GM12865 (cell line): ENCODE data around the gene RPL39L.

Source experiments
- DNase-seq: peaks from one replicate; pipeline ENCODE4 v3.0.0; 2010; ENCODE audit warnings: low read depth
- H3K4me3 ChIP-seq: 2 replicates; pipeline ENCODE4 v1.5.1; 2011; ENCODE audit warnings: mild to moderate bottlenecking, low read depth, low read length, control low read depth
- CTCF ChIP-seq: IDR thresholded peaks from 2 replicates; pipeline ENCODE4 v1.5.1; 2011; ENCODE audit warnings: low read length, control low read depth, low read depth, inconsistent platforms; ENCODE audit not compliant: insufficient read depth; ENCODE audit errors: missing control alignments

Gene RPL39L

DNA sequence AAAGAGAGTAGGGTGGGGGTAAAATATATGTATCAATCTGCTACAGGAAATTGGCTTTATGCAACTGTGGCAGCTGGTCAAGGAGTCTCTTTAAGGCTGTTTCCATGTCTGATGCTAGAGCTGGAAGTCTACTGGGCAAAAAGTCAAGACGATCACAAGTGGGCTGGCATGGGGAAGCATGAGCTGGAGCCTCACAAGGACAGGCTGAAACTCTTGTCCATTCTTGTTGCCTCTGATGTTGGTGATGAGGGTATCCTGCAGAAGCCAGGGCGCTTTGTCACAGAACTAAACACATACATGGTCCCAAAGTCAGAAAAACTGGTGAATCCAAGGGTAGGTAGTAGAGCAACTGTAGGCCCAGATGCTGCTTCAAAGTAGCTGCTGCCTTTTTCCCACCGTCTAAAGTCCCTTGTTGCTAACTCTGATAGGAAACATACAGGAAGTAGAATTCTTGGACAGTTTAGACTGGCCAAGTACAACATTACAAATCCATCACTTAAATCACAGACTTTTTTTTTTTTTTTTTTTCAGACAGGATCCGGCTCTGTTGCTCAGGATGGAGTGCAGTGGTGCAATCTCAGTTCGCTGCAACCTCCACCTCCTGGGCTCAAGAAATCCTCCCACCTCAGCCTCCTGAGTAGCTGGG lies 54.2 kb downstream of the RPL39L start:
- DNase-seq: no peak
- no peak for TF ChIP-seq CTCF
- H3K4me3 ChIP-seq: no peak overlapping the region

GRCh38 chr3:187084580-187084979 lies 54.7 kb downstream of the RPL39L start:
- no peak for DNase-seq
- no peak overlapping the region for H3K4me3 ChIP-seq
- TF ChIP-seq CTCF: no peak

GRCh38 chr3:187084126-187084525 lies 55.2 kb downstream of the RPL39L start:
- TF ChIP-seq CTCF: no peak
- DNase-seq: no peak
- H3K4me3 ChIP-seq: no peak overlapping the region

GRCh38 chr3:187082758-187083375 lies 56.4 kb downstream of the RPL39L start:
- no peak for DNase-seq
- H3K4me3 ChIP-seq: no peak overlapping the region
- no peak for TF ChIP-seq CTCF

DNA sequence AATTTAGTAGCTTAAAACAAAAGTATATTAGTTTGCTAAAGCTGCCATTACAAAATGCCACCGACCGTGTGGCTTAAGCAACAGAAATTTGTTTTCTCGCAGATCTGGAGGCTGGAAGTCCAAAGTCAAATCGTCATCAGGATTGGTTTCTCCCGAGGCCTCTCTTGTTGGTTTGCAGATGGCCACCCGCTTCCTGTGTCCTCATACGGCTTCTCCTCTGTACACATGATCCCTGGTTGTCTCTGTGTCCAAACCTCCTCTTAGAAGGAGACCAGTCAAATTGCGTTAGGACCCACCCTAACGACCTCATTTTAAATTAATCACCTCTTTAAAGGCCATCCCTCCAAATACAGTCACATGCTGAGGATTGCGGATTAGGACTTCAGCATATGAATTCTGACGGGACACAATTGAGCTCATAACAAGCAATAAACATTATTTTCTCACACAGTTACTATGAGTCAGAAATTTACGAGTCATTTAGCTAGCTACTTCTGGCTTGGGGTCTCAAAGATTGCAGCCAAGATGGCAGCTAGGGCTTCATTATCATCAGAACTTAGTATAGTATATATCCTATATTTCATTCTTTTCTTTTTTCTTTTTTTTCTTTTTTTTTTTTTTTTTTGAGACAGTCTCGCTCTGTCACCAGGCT lies 58.4 kb downstream of the RPL39L start:
- no peak for DNase-seq
- no peak overlapping the region for H3K4me3 ChIP-seq
- no peak for TF ChIP-seq CTCF

GRCh38 chr3:187079090-187080022 lies 59.9 kb downstream of the RPL39L start:
- no peak overlapping the region for H3K4me3 ChIP-seq
- no peak for TF ChIP-seq CTCF
- no peak for DNase-seq
